Cardiac muscle cell (in vitro differentiated cells and primary cell): ENCODE data around the gene SF3A1. TPM values are rescaled to one million over a fixed set of nuclear protein-coding genes. Genes with fewer than 3 reads are reported as not detected.

Source experiments
- DNase-seq, 2 donors: peaks; one replicate each; pipeline versions ENCODE4 v3.0.0 to v3.0.0-alpha.2; 2010 to 2017; ENCODE audit warnings: low read depth in 1 of 2, low spot score in 1 of 2
- H3K27ac ChIP-seq: fragments of 200-600 bp; sonication (generic); 2 replicates; pipeline ENCODE4 v1.5.1; 2016
- H3K27me3 ChIP-seq: fragments of 200-600 bp; sonication (generic); 2 replicates; pipeline ENCODE4 v1.6.0; 2016; ENCODE audit warnings: control low read depth
- H3K36me3 ChIP-seq: fragments of 200-600 bp; sonication (generic); 2 replicates; pipeline ENCODE4 v1.5.1; 2016; ENCODE audit warnings: control low read depth
- H3K4me1 ChIP-seq: fragments of 200-600 bp; sonication (generic); 2 replicates; pipeline ENCODE4 v1.8.1; 2017; ENCODE audit warnings: low read depth, mild to moderate bottlenecking, mixed run types
- H3K4me3 ChIP-seq: fragments of 200-600 bp; sonication (generic); 2 replicates; pipeline ENCODE4 v1.5.1; 2016; ENCODE audit warnings: mild to moderate bottlenecking
- H3K9me3 ChIP-seq: fragments of 200-600 bp; sonication (generic); 2 replicates; pipeline ENCODE4 v1.5.1; 2017; ENCODE audit warnings: low read depth, mild to moderate bottlenecking, control low read depth
- CTCF ChIP-seq: IDR thresholded peaks from 2 replicates; pipeline ENCODE4 v1.5.1; 2012; ENCODE audit warnings: low read depth, mild to moderate bottlenecking, low read length
- polyA plus RNA-seq: library from polyadenylated mRNA; unstranded; fragments of >200 nt; fragmentation: Nextera tagmentation; extraction: Ambion mirVana; gene quantifications from 2 replicates; pipeline ENCODE4 v1.2.1, GENCODE V29; 2016
- total RNA-seq: library from RNA; depleted of rRNA; stranded (reverse); fragments of >200 nt; gene quantifications from 2 replicates; pipeline ENCODE4 v1.2.3, GENCODE V29; 2016

The SF3A1 gene
- total and polyA plus RNA-seq, 2 experiments from 2014 or later = 92.6 to 160 TPM

- H3K27ac ChIP-seq = peak overlapping the region; percentile 38
- DNase-seq = peak; percentile 26 to 87
Observed at GRCh38 chr22:30290342-30291057, 66.2 kb downstream of the SF3A1 start.

GRCh38 chr22:30289980-30290313 is 66.7 kb downstream of the SF3A1 start:
- Histone ChIP-seq H3K9me3 (no peaks in the 10 kb centered on the region), H3K4me3 (peak overlapping the region; percentile 60), H3K4me1 (peaks cover 13% of the 10 kb centered on the region), H3K27ac (no peak overlapping the region), H3K36me3 (no peaks in the 10 kb centered on the region), H3K27me3 (no peaks in the 10 kb centered on the region)
- no peak for TF ChIP-seq CTCF
- no peak for DNase-seq

More at GRCh38 chr22:30290342-30291057, 66.2 kb downstream of the SF3A1 start:
- H3K9me3 ChIP-seq = no peaks in the 10 kb centered on the region
- H3K27me3 ChIP-seq = no peaks in the 10 kb centered on the region
- H3K4me1 ChIP-seq = peaks cover 13% of the 10 kb centered on the region
- no peak overlapping the region for H3K4me3 ChIP-seq
- no peaks in the 10 kb centered on the region for H3K36me3 ChIP-seq
- TF ChIP-seq CTCF = no peak

GRCh38 chr22:30289141-30289979 is 67.3 kb downstream of the SF3A1 start, which contains the start of gene CASTOR1:
CASTOR1 (minus strand) TSS chr22:30289505; CDS start chr22:30289497, 8 bp downstream.
- no peaks in the 10 kb centered on the region for H3K36me3 ChIP-seq
- no peak for TF ChIP-seq CTCF
- DNase-seq = peak; percentile 99
- H3K27me3 ChIP-seq = no peaks in the 10 kb centered on the region
- peak within 1 kb of the TSS; percentile 60 for H3K4me3 ChIP-seq
- H3K9me3 ChIP-seq = no peaks in the 10 kb centered on the region
- no peak within 1 kb of the TSS for H3K27ac ChIP-seq
- peaks cover 13% of the 10 kb centered on the region for H3K4me1 ChIP-seq

GRCh38 chr22:30288419-30289140 is 68.1 kb downstream of the SF3A1 start:
- Histone ChIP-seq H3K27me3 (no peaks in the 10 kb centered on the region), H3K4me3 (peak overlapping the region; percentile 60), H3K9me3 (no peaks in the 10 kb centered on the region), H3K36me3 (no peaks in the 10 kb centered on the region), H3K4me1 (peaks cover 13% of the 10 kb centered on the region), H3K27ac (no peak overlapping the region)
- no peak for TF ChIP-seq CTCF
- DNase-seq = no peak

- H3K36me3 ChIP-seq = no peaks in the 10 kb centered on the region
- H3K27ac ChIP-seq = no peak overlapping the region
- H3K4me1 ChIP-seq = peaks cover 13% of the 10 kb centered on the region
- DNase-seq = peak; percentile 91 to 97
- TF ChIP-seq CTCF = peak; percentile 64
- H3K9me3 ChIP-seq = no peaks in the 10 kb centered on the region
- no peaks in the 10 kb centered on the region for H3K27me3 ChIP-seq
- peak overlapping the region; percentile 60 for H3K4me3 ChIP-seq
Observed at GRCh38 chr22:30287648-30288418, 68.9 kb downstream of the SF3A1 start.
